SU-DHL-6 (cell line): ENCODE data around the gene SNRNP200.

Experiments
- CTCF ChIP-seq: fragments of 200-600 bp; sonication (generic); IDR thresholded peaks from one replicate; pipeline ENCODE4 v1.5.1; 2017; ENCODE audit warnings: antibody characterized with exemption, mild to moderate bottlenecking, low read length, moderate library complexity; ENCODE audit not compliant: insufficient read depth, poor library complexity, severe bottlenecking
- EZH2phosphoT487 ChIP-seq: fragments of 200-600 bp; sonication (generic), shearing (Covaris generic); conservative IDR thresholded peaks from 2 replicates; pipeline ENCODE4 v1.6.1; 2018; ENCODE audit warnings: mild to moderate bottlenecking, antibody characterized with exemption, low read length, moderate library complexity, mixed read lengths

GRCh38 chr2:96251721-96252292 lies 53.5 kb downstream of the SNRNP200 start:
- TF ChIP-seq CTCF (no peak), EZH2phosphoT487 (no peak)
